Thyroid gland (tissue), 4 donors: ENCODE data around the gene UTP14A.

Experiments
- CTCF ChIP-seq, 6 experiments: fragments of 200-600 bp in 3 of 6; fragments of 450-650 bp in 3 of 6; sonication (generic) in 3 of 6; IDR thresholded peaks; one replicate each; pipeline ENCODE4 v1.5.1; 2016 to 2019; ENCODE audit warnings: antibody characterized with exemption in 6 of 6, mild to moderate bottlenecking in 2 of 6, inconsistent platforms in 1 of 6, moderate library complexity in 1 of 6
- POLR2A ChIP-seq, 2 donors: fragments of 450-650 bp; IDR thresholded peaks; one replicate each; pipeline ENCODE4 v1.6.1; 2017; ENCODE audit warnings: antibody characterized with exemption in 2 of 2, mild to moderate bottlenecking in 2 of 2, moderate library complexity in 1 of 2

- no peak for TF ChIP-seq CTCF (IDR thresholded peaks at IDR 0.05)
- TF ChIP-seq POLR2A (IDR thresholded peaks at IDR 0.05), result no peak
Observed at GRCh38 chrX:129934952-129935351, 29.0 kb downstream of the UTP14A start.
